ENCODE results near the gene LGALSL.

GRCh38 chr2:64422466-64422865 is 31.5 kb upstream of the LGALSL start:
- TF ChIP-seq EZH2phosphoT487 (conservative IDR thresholded peaks at IDR 0.05; ENCODE audit: low read length), result no peak
- no peak for TF ChIP-seq CTCF (IDR thresholded peaks at IDR 0.05; ENCODE audit: insufficient read depth, low read length, poor library complexity, severe bottlenecking)
